Hepatocyte (in vitro differentiated cells): ENCODE results near the gene RBM27.

Experiments used
- CTCF ChIP-seq: fragments of 200-600 bp; sonication (generic); IDR thresholded peaks from 2 replicates; pipeline ENCODE4 v1.5.1; 2016; ENCODE audit warnings: antibody characterized with exemption, mild to moderate bottlenecking; ENCODE audit not compliant: poor library complexity
- EZH2phosphoT487 ChIP-seq: fragments of 200-600 bp; sonication (generic); IDR thresholded peaks from one replicate; pipeline ENCODE4 v1.6.1; 2018; ENCODE audit warnings: antibody characterized with exemption, mild to moderate bottlenecking, low read depth, moderate library complexity; ENCODE audit not compliant: unreplicated experiment, severe bottlenecking

- TF ChIP-seq CTCF: no peak
- no peak for TF ChIP-seq EZH2phosphoT487
These were observed 45.2 kb downstream of the RBM27 start for GRCh38 chr5:146248561-146248960.
